Measurements from ENCODE around the gene ATAD3B.
"Not testable (repeated sequence)": the region's sequence is repeated elsewhere in the genome, so short reads cannot be mapped to it uniquely, and the experiment has no call there.

The ATAD3B gene

DNA sequence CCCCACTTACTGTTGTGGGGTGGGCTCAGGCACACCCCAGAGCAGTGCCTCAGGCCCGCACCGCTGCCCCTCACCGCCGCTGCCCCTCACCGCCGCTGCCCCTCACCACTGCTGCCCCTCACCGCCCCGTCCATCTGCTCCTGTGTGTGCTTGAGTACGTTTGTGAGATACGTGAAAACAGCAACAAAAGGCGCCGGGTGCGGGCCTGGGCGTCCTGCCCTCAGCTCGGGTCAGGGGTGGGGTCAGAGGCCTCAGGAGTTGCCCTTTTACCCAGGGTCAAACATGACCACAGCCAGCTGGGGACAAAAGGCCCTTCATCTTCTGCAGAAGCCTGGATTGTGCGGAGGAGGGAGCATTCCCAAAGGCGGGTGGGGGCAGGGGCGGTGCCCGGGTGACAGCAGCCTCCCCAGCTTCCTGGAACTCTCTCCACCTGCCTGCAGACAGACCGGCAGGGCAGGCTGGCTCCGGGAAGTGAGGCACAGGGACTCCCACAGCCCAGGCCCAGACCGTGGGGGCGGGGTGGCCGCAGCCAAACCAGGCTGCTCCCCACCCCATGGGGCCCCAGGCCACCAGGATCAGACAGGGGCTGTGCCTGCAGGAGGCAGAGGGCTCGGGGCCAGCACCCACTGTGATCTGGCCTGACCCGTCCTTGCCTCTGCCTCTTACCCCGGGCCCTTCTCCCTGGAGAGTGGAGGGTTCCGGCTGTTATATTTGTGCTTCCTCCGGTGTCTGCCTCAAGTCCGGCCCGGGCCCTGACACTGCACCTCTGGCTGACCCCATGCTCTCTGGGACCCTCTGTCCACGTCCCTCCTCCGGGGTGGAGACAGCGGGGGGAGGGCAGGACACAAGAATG lies 38.4 kb upstream of the ATAD3B start:
- ATAC-seq (no peak), DNase-seq (peak; percentile 32)

DNA sequence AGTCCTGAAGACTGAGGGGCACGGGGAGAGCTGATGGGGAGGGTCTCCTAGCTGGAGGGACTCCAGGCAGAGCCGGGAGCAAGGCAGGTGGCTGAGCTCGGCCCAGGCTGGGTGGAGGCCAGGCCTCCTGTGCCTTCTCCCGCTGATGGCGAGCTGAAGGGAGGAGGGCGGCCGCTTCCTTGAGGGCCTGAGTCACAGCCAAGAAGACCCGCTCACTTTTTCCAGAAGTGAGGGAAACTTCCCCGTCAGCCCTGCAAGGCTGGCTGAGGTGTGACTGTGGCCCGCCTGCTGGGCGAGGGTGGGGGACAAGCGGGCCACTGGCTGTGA lies 37.8 kb upstream of the ATAD3B start:
- ATAC-seq (peak; percentile 87), DNase-seq (peak; percentile 80)

DNA sequence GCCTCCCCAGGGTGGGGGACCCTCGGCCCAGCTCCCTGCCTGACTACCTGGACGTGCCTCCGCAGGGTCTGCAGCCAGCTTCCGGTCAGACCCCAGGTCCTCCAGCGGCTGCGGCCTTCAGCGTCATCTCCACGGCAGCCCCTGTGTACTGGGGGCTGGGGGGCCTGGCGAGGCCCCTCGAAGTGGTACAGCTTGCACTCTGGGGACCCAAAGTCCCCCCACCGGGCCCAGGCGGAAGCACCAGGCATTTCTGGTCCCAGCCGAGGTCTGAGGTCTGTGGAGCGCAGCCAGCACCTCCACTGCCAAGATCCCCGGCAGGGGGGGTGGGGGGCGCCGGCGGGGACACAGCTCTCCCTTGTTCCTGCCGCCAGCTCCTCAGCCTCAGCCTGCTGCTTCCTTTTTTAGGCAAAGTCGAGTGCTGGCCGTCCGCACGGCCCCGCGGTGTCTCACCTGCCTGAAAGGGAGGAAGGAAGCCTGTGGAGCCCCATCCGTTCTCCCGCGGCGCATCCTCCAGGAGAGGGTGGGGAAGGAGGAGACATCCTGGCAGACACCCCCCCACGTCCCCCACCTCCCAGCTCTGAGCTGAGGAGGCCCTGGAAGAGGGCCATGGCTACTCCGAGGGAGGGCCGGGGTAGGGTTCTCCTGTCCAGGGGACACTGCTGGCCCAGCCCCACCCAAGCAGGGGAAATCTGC lies 37.3 kb upstream of the ATAD3B start:
- ATAC-seq, result peak; percentile 10
- peak; percentile 48 for DNase-seq

DNA sequence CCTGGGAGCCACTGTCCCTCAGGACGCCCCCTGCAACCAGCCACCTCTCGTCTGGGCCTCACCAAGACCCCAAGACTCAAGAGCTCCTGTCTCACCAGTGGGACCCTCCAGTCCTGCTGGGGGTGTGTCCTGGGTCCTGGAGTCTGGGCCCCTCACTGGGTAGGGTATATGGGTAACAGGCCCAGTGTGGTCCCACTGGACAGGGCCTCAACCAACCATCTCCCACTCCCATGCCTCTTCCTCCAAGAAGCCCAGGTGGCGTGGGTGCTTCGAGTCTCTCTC lies 36.8 kb upstream of the ATAD3B start:
- ATAC-seq (no peak), DNase-seq (no peak)

DNA sequence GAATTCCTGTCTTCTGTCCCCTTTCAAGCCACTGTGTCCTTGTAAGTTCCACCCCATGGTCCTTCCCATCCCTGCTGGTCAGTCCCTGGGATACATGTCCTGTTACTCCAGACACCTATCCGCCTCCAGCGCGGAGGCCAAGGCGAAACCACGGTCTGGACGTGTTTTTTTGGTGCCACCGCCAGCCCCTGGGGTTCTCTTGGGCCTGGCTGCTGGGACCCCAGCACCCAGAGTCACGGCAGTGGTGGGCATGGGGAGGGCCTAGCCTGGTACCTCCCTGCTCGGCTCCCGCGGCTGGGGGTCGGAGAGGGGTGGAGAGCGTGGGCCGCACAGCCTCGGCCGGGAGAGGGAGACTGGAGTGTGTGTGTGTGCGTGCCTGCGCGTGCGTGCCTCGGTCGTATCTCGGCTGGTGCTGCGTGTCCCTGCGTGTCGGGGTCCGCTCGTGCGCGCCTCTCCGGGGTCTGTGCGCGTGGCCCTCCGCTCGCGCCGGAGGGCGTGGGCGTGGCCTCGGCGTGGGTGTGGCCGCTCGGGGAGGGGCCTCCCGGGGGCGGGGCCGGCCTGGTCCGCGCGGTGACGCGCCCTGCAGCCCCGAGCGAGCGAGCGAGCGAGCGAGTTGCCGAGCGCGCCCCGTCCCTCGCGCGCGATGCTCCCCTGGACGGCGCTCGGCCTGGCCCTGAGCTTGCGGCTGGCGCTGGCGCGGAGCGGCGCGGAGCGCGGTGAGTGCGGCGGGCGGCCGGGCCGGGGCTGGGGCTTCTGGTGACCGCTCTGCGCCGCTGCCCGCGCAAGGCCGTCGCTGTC lies 36.3 kb upstream of the ATAD3B start, which contains the start of gene VWA1:
VWA1 (plus strand) TSS at position 585 of the 798 bp plus-strand sequence; CDS start at position 644, 59 bp downstream.
- peak; percentile 47 for ATAC-seq
- DNase-seq, result peak; percentile 83

DNA sequence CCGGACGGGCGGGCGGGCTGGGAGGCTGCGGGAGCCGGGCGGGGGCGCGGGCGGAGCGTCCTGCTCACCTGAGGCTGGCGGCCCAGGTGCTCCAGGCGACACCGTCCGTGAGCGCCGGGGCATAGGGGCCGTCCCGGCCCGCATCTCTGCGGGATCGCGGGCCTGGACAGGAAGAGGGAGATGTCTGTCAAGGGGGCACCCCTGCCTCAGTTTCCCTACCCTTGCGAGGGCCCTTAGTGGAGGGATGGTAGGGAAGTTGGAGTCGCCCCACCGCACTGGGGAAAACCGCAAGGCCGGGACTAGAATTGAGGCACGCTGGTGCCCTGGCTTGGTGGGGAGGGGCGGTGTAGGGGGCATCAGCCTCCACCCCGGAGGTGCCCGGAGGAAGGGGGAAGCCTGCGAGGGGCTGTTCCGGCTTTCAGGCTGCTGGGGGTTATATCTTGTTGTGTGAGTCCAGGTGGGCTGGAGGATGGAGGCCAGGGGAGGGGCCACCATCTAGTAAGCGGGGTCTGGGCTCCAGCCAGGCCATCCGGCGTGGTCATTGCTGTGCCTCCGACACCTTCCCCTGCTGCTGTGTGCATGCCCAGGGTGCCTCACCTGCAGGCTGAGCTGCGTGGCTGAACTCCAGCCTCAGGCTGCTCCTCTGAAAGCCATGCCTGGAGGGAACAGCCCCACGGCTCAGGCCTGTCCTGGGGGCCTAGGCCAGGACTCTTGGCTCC lies 35.5 kb upstream of the ATAD3B start:
- ATAC-seq, result no peak
- no peak for DNase-seq

DNA sequence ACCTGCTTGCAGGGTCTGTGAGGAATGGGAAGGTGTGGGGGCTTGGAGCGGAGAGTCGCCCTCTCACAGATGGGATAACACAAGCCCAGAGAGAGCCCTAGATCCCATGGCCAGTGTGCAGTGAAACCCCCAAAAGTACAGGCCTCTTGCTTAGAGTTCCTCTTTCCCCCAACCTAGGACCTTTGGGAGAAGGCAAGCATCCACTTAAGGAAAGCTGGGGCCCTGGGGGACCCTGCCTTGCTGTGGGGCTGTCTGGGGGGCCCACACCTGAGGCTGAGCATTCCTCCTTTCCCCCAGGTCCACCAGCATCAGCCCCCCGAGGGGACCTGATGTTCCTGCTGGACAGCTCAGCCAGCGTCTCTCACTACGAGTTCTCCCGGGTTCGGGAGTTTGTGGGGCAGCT lies 34.9 kb upstream of the ATAD3B start:
- DNase-seq (no peak), ATAC-seq (no peak)

DNA sequence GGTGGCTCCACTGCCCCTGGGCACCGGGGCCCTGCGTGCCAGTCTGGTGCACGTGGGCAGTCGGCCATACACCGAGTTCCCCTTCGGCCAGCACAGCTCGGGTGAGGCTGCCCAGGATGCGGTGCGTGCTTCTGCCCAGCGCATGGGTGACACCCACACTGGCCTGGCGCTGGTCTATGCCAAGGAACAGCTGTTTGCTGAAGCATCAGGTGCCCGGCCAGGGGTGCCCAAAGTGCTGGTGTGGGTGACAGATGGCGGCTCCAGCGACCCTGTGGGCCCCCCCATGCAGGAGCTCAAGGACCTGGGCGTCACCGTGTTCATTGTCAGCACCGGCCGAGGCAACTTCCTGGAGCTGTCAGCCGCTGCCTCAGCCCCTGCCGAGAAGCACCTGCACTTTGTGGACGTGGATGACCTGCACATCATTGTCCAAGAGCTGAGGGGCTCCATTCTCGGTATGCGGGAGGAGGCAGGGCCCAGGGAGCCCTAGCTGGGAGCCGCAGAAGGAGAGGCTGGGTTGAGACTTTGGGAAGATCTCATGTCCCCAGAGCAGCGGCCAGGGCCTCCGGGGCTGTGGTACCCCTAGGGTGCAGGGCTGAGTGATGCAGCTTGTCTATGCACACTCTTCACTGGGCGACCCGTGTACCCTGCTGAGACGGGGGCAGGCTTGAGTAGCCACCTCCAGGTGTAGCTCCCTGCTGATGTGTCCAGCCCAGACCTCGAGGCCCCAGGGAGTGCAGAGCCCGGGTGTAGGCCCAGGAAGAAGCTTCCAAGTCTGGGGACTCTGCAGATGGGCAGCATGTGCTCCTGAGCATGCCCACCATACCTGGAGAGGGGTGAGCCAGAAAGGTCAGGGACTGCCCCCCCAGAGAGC lies 34.3 kb upstream of the ATAD3B start:
- no peak for ATAC-seq
- DNase-seq, result no peak

DNA sequence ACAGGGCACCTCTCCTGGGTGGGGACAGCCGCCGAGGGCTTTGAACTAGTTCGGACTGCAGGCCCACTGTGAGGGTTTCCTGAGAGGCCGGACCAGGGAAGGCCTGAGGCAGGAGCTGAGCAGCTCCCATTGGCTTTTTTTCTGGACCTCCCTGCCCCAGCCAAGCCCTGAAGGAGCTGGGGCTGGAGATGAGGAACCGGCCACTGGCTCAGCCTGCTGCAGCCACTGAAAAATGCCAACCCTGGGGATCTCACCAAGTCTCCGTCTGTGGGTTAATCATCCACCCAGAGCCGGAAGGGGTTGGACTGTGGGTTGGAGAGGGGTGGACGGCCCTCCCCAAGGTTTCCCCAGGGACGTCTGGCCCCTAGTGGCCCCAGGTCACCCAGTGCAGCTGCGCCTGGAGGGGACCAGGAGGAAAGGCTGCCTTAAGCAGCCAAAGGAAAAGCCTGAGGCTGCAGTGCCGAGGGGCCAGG lies 33.6 kb upstream of the ATAD3B start:
- ATAC-seq (no peak), DNase-seq (no peak)

DNA sequence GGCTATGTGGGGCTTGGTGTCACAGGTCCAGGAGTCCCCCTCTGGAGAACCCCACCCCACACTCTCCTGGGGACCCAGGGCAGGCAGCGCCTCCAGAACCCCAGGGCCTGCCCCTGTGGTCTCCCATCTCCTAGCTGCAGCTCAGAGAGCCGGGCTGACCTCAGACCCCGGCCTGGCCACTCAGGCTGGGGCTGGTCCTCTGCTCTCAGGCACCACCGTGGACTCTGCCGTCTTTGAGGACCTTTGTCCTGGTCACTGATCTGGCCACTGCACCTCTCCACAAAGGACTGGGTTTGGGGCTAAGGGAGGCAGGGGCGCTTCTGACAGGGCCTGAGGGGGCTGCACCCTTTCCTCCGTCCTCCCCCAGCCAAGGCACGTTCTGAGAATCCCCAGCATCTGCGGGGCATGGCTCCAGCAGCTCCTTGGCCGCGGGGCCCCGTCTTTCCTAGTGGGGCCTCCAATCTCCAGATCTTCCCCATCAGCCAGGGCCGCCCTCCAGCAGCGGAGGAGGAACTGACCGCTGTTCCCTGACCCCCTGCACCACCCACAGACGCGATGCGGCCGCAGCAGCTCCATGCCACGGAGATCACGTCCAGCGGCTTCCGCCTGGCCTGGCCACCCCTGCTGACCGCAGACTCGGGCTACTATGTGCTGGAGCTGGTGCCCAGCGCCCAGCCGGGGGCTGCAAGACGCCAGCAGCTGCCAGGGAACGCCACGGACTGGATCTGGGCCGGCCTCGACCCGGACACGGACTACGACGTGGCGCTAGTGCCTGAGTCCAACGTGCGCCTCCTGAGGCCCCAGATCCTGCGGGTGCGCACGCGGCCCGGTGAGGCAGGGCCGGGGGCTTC lies 32.8 kb upstream of the ATAD3B start:
- DNase-seq, result no peak
- no peak for ATAC-seq

DNA sequence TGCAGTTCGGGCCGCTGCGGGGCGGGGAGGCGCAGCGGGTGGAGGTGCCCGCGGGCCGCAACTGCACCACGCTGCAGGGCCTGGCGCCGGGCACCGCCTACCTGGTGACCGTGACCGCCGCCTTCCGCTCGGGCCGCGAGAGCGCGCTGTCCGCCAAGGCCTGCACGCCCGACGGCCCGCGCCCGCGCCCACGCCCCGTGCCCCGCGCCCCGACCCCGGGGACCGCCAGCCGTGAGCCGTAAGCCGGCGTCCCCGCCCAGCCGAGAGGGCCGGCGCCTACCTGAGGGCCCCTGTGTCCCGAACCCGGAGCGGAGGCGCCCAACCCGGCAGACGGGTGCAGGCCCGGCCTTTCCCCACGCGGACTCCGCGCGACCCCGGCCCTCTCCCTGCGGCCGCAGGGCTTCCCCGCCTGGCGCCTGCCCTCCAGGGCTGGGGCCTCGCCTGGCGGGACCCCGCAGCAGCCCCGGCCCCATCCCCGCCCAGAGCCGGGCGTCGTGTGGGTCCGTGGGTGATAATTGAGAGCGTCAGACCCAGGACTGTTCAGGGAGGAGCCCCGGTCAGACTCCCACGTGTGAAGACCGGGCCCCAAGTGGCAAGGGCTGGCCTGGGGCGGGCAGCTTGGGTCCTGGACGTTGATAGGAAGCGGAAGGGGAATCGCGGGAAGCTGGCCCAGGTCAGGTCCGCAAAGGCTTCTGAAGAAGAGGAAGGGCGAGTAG lies 31.9 kb upstream of the ATAD3B start:
- ATAC-seq (no peak), DNase-seq (no peak)

DNA sequence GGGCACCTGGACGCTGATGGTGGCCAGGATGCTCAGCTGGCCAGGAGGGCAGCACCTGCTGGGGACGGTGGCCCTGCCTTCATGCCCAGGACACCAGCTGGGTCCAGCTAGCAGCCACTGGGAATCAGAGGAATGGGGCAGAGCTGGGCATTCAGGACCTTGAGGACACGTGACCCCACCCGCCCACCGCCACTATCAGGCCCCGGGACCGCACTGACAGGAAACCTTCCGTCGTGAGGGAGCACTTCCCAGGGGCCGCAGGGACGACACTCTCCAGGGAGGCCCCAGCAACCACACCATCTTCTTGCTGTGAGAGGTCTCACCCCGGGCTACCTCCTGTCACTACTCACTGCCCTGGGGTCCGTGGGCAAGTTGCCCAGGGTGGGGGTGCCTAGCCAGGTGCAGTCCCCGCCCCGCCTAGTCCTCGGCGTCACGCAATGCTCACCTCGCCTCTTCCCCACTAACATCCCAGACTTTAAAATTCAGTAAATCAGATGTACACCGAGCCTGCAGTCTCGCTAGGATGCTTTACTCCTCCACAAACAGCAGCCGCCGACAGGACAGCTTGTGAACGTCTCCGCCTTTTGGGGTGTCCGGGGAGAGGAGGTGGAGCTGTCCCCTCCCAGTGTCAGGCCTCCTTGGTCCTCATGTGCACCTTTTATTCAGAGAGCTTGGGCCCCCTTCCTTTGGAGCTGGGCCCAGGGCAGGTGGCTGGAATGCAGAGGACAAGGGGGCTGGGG lies 31.1 kb upstream of the ATAD3B start:
- ATAC-seq, result no peak
- DNase-seq, result no peak

DNA sequence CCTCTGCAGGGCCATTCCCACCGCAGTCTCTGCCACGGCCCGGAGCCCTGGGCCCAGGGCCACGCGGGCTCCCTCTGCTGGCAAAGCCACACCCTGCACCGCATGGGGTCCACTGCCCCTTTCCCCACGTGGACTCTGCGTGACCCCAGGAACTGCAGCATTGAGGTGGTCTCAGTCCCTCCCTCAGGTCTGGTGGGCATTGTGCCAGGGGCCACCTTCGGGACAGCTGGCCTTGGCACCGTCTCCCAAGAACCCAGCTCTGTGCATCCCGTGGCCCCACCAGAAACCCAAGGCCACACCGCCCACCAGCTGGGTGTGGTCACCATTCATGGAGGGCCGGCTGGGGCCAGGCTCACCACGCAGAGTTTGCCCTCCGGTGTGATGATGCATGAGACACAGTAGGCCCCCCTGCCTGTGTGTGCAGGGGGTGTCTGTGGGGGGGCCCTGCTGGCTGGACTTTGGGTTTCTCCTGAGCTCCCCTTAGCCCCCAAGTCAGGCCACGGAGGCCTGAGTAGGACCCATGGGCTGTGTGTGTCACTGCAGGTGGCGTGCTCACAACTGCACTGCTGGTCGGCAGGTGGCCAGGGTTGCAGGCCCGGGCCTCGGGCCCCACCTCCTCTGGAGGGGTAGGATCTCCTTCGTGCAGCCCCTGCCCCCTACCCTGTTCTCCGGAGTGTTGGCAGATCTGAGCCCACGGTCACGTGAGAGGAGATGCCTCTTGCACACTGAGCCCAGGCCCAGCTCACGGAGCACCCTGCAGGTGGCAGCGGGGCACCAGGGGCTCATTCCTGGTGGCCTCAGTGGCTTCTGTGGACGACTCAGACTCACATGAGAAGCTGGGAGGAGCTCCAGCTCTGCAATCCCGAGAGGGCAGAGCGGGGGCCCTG lies 30.3 kb upstream of the ATAD3B start:
- DNase-seq, result peak; percentile 82
- peak; percentile 68 for ATAC-seq

DNA sequence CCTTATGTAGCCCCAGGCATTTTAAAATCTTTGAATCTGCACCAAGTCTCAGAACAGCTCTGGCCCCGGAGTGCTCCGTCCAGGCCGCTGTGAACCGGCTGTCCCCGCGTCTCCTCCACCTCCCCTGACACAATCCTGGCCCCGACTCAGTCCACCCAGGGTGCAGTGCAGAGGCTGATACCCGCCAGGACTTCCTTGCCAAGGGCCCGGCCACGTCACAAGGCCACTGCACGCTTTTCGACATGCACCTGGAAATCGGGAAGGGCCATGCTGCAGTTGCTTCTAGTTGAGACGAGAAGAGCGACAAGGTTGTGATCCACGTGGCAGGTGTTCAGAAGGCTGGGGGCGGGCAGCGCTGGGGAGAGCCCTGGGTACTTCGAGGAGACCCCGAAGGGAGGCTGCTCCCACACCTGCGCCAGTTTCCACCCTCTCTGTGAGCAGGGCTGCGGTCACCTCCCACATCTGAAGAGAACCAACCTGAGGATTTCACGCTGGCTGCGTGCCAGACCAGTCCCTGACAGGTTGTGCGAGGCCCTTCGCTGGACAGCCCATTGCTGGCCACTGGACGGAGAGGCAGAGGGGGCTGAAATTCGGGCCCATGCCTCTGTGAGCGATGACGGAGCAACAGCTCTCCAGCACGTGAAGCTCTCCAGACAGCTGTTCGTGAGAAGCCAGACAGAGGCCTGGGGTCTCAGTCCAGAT lies 29.3 kb upstream of the ATAD3B start:
- DNase-seq, result no peak

DNA sequence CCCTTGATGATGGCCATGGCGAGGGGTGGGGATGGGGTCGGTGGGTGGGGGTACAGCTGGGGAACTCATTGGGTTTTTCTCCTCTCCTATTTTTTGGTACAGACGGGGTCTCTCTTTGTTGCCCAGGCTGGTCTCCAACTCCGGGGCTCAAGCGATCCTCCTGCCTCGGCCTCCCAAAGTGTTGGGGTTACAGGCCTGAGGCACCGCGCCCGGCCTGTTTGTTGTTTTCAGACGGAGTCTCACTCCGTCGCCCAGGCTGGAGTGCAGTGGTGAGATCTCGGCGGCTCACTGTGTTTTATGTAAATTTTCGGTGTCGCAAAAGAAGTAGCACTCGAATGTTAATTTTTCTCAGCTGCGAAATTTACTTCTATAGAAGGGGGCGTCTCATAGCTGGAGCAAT lies 24.9 kb upstream of the ATAD3B start:
- DNase-seq, ATAC-seq: not testable (repeated sequence)

More for the DNA sequence above, 29.3 kb upstream of the ATAD3B start:
- ATAC-seq, result no peak

DNA sequence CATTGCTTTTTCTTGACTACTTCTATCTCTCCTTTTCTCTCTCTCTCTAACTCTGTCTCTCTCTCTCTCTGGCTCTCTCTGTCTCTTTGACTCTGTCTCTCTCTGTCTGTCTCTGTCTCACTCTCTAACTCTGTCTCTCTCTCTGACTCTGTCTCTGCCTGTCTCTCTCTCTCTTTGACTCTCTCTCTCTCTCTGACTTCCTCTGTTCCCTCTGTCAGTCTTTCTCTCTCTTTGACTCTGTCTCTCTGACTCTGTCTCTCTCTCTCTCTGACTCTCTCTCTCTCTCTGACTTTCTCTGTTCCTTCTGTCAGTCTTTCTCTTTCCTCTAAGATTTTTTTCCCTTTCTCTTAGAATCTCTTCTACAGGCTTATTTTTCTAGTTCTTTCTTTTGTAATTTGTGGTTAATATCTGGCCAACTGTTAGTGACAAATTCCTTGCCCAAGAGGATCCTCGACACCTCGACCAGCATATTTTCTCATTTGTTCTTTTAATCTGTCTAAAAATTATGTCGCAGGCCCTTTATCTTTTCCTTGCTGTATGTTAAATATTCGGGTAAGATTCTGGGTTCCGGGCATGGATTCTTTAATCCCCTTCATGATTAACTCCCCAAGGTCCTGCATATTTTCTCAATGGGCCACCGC lies 22.3 kb upstream of the ATAD3B start, which contains the start of gene ATAD3C:
ATAD3C (plus strand) TSS at position 591 of the 641 bp plus-strand sequence. CDS start 995 bp downstream, outside the sequence.
- DNase-seq (no peak), ATAC-seq (no peak)

Data from stimulated activated naive CD8-positive, alpha-beta T cell treated with anti-CD3 and anti-CD28 coated beads, Interleukin-15, Interleukin-2, amounts not matched to agents 100 U/mL and 50 U/mL, for 24 hours (primary cell).